Measurements from ENCODE around the gene TUBB4A.
"Not testable (repeated sequence)": the region's sequence is repeated elsewhere in the genome, so short reads cannot be mapped to it uniquely, and the experiment has no call there.

Gene TUBB4A

GRCh38 chr19:6501740-6502648 lies at the start of gene TUBB4A:
Gene TUBB4A (minus strand): TSS chr19:6502309. CDS start chr19:6502212, 97 bp downstream.
- no peak for DNase-seq (ENCODE audit: extremely low read depth, low read depth)
- no peak for TF ChIP-seq CTCF (IDR thresholded peaks at IDR 0.05; ENCODE audit: low read depth, low read length)

- no peak for DNase-seq (ENCODE audit: extremely low read depth, low read depth)
Measured at GRCh38 chr19:6551091-6551490, 49.0 kb upstream of the TUBB4A start.

GRCh38 chr19:6550679-6551078 lies 48.6 kb upstream of the TUBB4A start:
- not testable (repeated sequence) for DNase-seq (ENCODE audit: extremely low read depth, low read depth)

More at GRCh38 chr19:6551091-6551490, 49.0 kb upstream of the TUBB4A start:
- TF ChIP-seq CTCF (IDR thresholded peaks at IDR 0.05; ENCODE audit: low read depth, low read length), result no peak

- no peak for TF ChIP-seq CTCF (IDR thresholded peaks at IDR 0.05; ENCODE audit: low read depth, low read length)
- DNase-seq (ENCODE audit: extremely low read depth, low read depth), result no peak
Measured at GRCh38 chr19:6543866-6544347, 41.8 kb upstream of the TUBB4A start.

GRCh38 chr19:6540918-6541689 lies 39.0 kb upstream of the TUBB4A start:
- no peak for TF ChIP-seq CTCF (IDR thresholded peaks at IDR 0.05; ENCODE audit: low read depth, low read length)
- no peak for DNase-seq (ENCODE audit: extremely low read depth, low read depth)

GRCh38 chr19:6539514-6539913 lies 37.4 kb upstream of the TUBB4A start:
- TF ChIP-seq CTCF (IDR thresholded peaks at IDR 0.05; ENCODE audit: low read depth, low read length), result no peak
- DNase-seq (ENCODE audit: extremely low read depth, low read depth), result no peak

- DNase-seq (ENCODE audit: extremely low read depth, low read depth), result no peak
- TF ChIP-seq CTCF (IDR thresholded peaks at IDR 0.05; ENCODE audit: low read depth, low read length), result no peak
Measured at GRCh38 chr19:6535558-6536137, 33.5 kb upstream of the TUBB4A start.

Data from AG09319 (cell line).